BJ (cell line): Measurements from ENCODE around the gene TMEM250. TPM values are rescaled to one million over a fixed set of nuclear protein-coding genes. Genes with fewer than 3 reads are reported as not detected.

ENCODE experiments used
- polyA plus RNA-seq: library from polyadenylated mRNA; depleted of rRNA; stranded (reverse); fragments of >200 nt; gene quantifications from 2 replicates; pipeline ENCODE4 v1.2.3, GENCODE V29; 2011; rRNA removed

TMEM250 gene
- polyA plus RNA-seq, 1 experiment = 20.7 TPM

Other genes with a start within 250 kb of the TMEM250 start
- gene CAMSAP1, start 211.3 kb downstream of the TMEM250 start, polyA plus RNA-seq = 3.8 and 4.1 TPM in 2 replicates
- gene UBAC1, start 157.5 kb downstream of the TMEM250 start, polyA plus RNA-seq = 42.1 and 50.2 TPM in 2 replicates
- gene NACC2, start 23.6 kb downstream of the TMEM250 start, polyA plus RNA-seq = 14.7 and 19.2 TPM in 2 replicates
- gene LHX3, start 86.3 kb upstream of the TMEM250 start, polyA plus RNA-seq = not detected in 2 replicates
- 7.0 and 7.2 TPM in 2 replicates for gene QSOX2, start 126.9 kb upstream of the TMEM250 start, polyA plus RNA-seq
- not detected in 2 replicates for gene CCDC187, start 185.2 kb upstream of the TMEM250 start, polyA plus RNA-seq
- gene GPSM1, start 208.7 kb upstream of the TMEM250 start, polyA plus RNA-seq = 19.2 and 33.1 TPM in 2 replicates
- gene DNLZ, start 244.9 kb upstream of the TMEM250 start, polyA plus RNA-seq = 7.2 and 8.5 TPM in 2 replicates